AG10803 (cell line): ENCODE results near the gene RPLP2.

Experiments used
- DNase-seq: peaks from one replicate; pipeline ENCODE4 v3.0.0; 2010; ENCODE audit warnings: low read depth
- H3K4me3 ChIP-seq: 2 replicates; pipeline ENCODE4 v1.5.1; 2011; ENCODE audit warnings: mild to moderate bottlenecking, low read length, control low read depth
- CTCF ChIP-seq: conservative IDR thresholded peaks from 2 replicates; pipeline ENCODE4 v1.5.1; 2011; ENCODE audit warnings: mild to moderate bottlenecking, low read length, control low read depth, inconsistent platforms

RPLP2 gene

GRCh38 chr11:812390-812789, 2.6 kb downstream of the RPLP2 start:
- DNase-seq: no peak

GRCh38 chr11:813072-813455, 3.3 kb downstream of the RPLP2 start:
- no peak for DNase-seq
- H3K4me3 ChIP-seq: no peak overlapping the region
- TF ChIP-seq CTCF: no peak

More at GRCh38 chr11:812390-812789, 2.6 kb downstream of the RPLP2 start:
- H3K4me3 ChIP-seq: no peak overlapping the region
- TF ChIP-seq CTCF: no peak

GRCh38 chr11:813456-814096, 3.8 kb downstream of the RPLP2 start:
- no peak overlapping the region for H3K4me3 ChIP-seq
- TF ChIP-seq CTCF: no peak
- DNase-seq: no peak

GRCh38 chr11:815675-816432, 6.1 kb downstream of the RPLP2 start:
- DNase-seq: no peak
- no peak for TF ChIP-seq CTCF
- no peak overlapping the region for H3K4me3 ChIP-seq

GRCh38 chr11:816433-816779, 6.6 kb downstream of the RPLP2 start:
- no peak for DNase-seq
- TF ChIP-seq CTCF: no peak
- H3K4me3 ChIP-seq: no peak overlapping the region

- peak; percentile 84 for DNase-seq
- peak within 1 kb of the TSS; percentile 82 for H3K4me3 ChIP-seq
- TF ChIP-seq CTCF: no peak
Observed at GRCh38 chr11:818396-819128, 8.8 kb downstream of the RPLP2 start, which contains the start of gene PNPLA2. TSS of gene PNPLA2 (plus strand) at chr11:818914. CDS start at chr11:819719, 805 bp downstream.
